ES-I3 (cell line): ENCODE measurements around the gene ACTA2.
"Not testable (repeated sequence)": the region's sequence is repeated elsewhere in the genome, so short reads cannot be mapped to it uniquely, and the experiment has no call there.

Source experiments
- H3K36me3 ChIP-seq: 2 replicates; pipeline ENCODE4 v1.6.1; 2013; ENCODE audit warnings: mild to moderate bottlenecking, low read length, control low read depth, moderate library complexity; ENCODE audit not compliant: insufficient read depth
- H3K4me1 ChIP-seq: 2 replicates; pipeline ENCODE4 v1.6.1; 2013; ENCODE audit warnings: mild to moderate bottlenecking, control low read depth, low read length; ENCODE audit not compliant: insufficient read depth
- H3K9ac ChIP-seq: 2 replicates; pipeline ENCODE4 v1.6.1; 2013; ENCODE audit warnings: low read depth, mild to moderate bottlenecking, low read length, moderate library complexity
- H3K9me3 ChIP-seq: 2 replicates; pipeline ENCODE4 v1.6.1; 2013; ENCODE audit warnings: mild to moderate bottlenecking, low read length, moderate library complexity; ENCODE audit not compliant: control insufficient read depth, insufficient read depth

ACTA2 gene

GRCh38 chr10:88932029-88932428 is 20.5 kb downstream of the ACTA2 start:
- H3K9ac ChIP-seq, H3K36me3 ChIP-seq, H3K9me3 ChIP-seq, H3K4me1 ChIP-seq: not testable (repeated sequence)

- Histone ChIP-seq H3K9ac (no peak overlapping the region), H3K36me3 (no peaks in the 10 kb centered on the region), H3K4me1 (no peaks in the 10 kb centered on the region), H3K9me3 (no peaks in the 10 kb centered on the region)
Measured at GRCh38 chr10:88931548-88931947, 21.0 kb downstream of the ACTA2 start.

- Histone ChIP-seq H3K9ac (no peak overlapping the region), H3K36me3 (no peaks in the 10 kb centered on the region), H3K9me3 (no peaks in the 10 kb centered on the region), H3K4me1 (no peaks in the 10 kb centered on the region; the same call in 1 of the 2 replicates)
Measured at GRCh38 chr10:88928254-88928653, 24.3 kb downstream of the ACTA2 start.

GRCh38 chr10:88927416-88927690 is 25.2 kb downstream of the ACTA2 start:
- Histone ChIP-seq H3K36me3 (no peaks in the 10 kb centered on the region), H3K9me3 (no peaks in the 10 kb centered on the region), H3K4me1 (no peaks in the 10 kb centered on the region; the same call in 1 of the 2 replicates), H3K9ac (no peak overlapping the region)

GRCh38 chr10:88926566-88927415 is 25.8 kb downstream of the ACTA2 start:
- Histone ChIP-seq H3K9ac (no peak overlapping the region), H3K9me3 (no peaks in the 10 kb centered on the region)

GRCh38 chr10:88923520-88923919 is 29.1 kb downstream of the ACTA2 start:
- Histone ChIP-seq H3K36me3 (no peaks in the 10 kb centered on the region), H3K9ac (no peak overlapping the region)

More at GRCh38 chr10:88926566-88927415, 25.8 kb downstream of the ACTA2 start:
- Histone ChIP-seq H3K4me1 (no peaks in the 10 kb centered on the region; the same call in 1 of the 2 replicates), H3K36me3 (no peaks in the 10 kb centered on the region)

GRCh38 chr10:88922041-88922440 is 30.5 kb downstream of the ACTA2 start:
- Histone ChIP-seq H3K36me3 (no peaks in the 10 kb centered on the region), H3K9ac (no peak overlapping the region), H3K9me3 (no peaks in the 10 kb centered on the region), H3K4me1 (no peaks in the 10 kb centered on the region; the same call in 1 of the 2 replicates)

More at GRCh38 chr10:88923520-88923919, 29.1 kb downstream of the ACTA2 start:
- Histone ChIP-seq H3K4me1 (no peaks in the 10 kb centered on the region; the same call in 1 of the 2 replicates), H3K9me3 (no peaks in the 10 kb centered on the region)

- Histone ChIP-seq H3K9ac (no peak overlapping the region), H3K36me3 (no peaks in the 10 kb centered on the region), H3K9me3 (no peaks in the 10 kb centered on the region), H3K4me1 (no peaks in the 10 kb centered on the region; the same call in 1 of the 2 replicates)
Measured at GRCh38 chr10:88920986-88921593, 31.5 kb downstream of the ACTA2 start.

- Histone ChIP-seq H3K36me3 (no peaks in the 10 kb centered on the region), H3K9me3 (no peaks in the 10 kb centered on the region), H3K9ac (no peak overlapping the region), H3K4me1 (no peaks in the 10 kb centered on the region)
Measured at GRCh38 chr10:88920198-88920597, 32.4 kb downstream of the ACTA2 start.

GRCh38 chr10:88919041-88919440 is 33.5 kb downstream of the ACTA2 start:
- no peaks in the 10 kb centered on the region for H3K9me3 ChIP-seq
- no peaks in the 10 kb centered on the region for H3K4me1 ChIP-seq
- H3K36me3 ChIP-seq = no peaks in the 10 kb centered on the region
- no peak overlapping the region for H3K9ac ChIP-seq

GRCh38 chr10:88918191-88918905 is 34.2 kb downstream of the ACTA2 start:
- no peak overlapping the region for H3K9ac ChIP-seq
- no peaks in the 10 kb centered on the region for H3K36me3 ChIP-seq
- no peaks in the 10 kb centered on the region for H3K9me3 ChIP-seq
- H3K4me1 ChIP-seq = no peaks in the 10 kb centered on the region

GRCh38 chr10:88916986-88917385 is 35.6 kb downstream of the ACTA2 start:
- Histone ChIP-seq H3K9me3 (no peaks in the 10 kb centered on the region), H3K4me1 (no peaks in the 10 kb centered on the region), H3K36me3 (no peaks in the 10 kb centered on the region), H3K9ac (no peak overlapping the region)

GRCh38 chr10:88916231-88916630 is 36.3 kb downstream of the ACTA2 start:
- Histone ChIP-seq H3K4me1 (no peaks in the 10 kb centered on the region), H3K36me3 (no peaks in the 10 kb centered on the region), H3K9me3 (no peaks in the 10 kb centered on the region), H3K9ac (no peak overlapping the region)

GRCh38 chr10:88915781-88916180 is 36.8 kb downstream of the ACTA2 start:
- no peaks in the 10 kb centered on the region for H3K36me3 ChIP-seq
- H3K4me1 ChIP-seq = no peaks in the 10 kb centered on the region
- no peak overlapping the region for H3K9ac ChIP-seq
- H3K9me3 ChIP-seq = no peaks in the 10 kb centered on the region

- Histone ChIP-seq H3K9ac (no peak overlapping the region), H3K36me3 (no peaks in the 10 kb centered on the region), H3K4me1 (no peaks in the 10 kb centered on the region), H3K9me3 (no peaks in the 10 kb centered on the region)
Measured at GRCh38 chr10:88913788-88914187, 38.8 kb downstream of the ACTA2 start.
